ENCODE results near the gene NEURL1B. TPM values are rescaled to one million over a fixed set of nuclear protein-coding genes. Genes with fewer than 3 reads are reported as not detected.

NEURL1B gene
- polyA plus RNA-seq, 1 donor from 2014 or later: 12.7 TPM

GRCh38 chr5:172714491-172715420, 73.7 kb downstream of the NEURL1B start:
- Histone ChIP-seq H3K9me2 (ENCODE audit: insufficient read depth, low read length) (no peaks in the 10 kb centered on the region), H3K27ac (ENCODE audit: low read length) (no peak overlapping the region), H3K27me3 (ENCODE audit: insufficient read depth, low read depth, low read length) (no peaks in the 10 kb centered on the region), H3K9ac (ENCODE audit: low read length) (no peak overlapping the region), H3K9me3 (ENCODE audit: low read length) (no peaks in the 10 kb centered on the region), H3K79me2 (replicated peaks; ENCODE audit: insufficient read depth, low read length) (no peaks in the 10 kb centered on the region), H3K4me2 (ENCODE audit: low read length) (no peak overlapping the region), H3K36me3 (ENCODE audit: insufficient read depth, low read length) (no peaks in the 10 kb centered on the region), H3K4me3 (ENCODE audit: low read length) (no peak overlapping the region), H2AFZ (ENCODE audit: low read depth, low read length) (no peak overlapping the region), H3F3A (ENCODE audit: insufficient read depth, low read length, poor library complexity, severe bottlenecking) (no peaks in the 10 kb centered on the region), H4K20me1 (ENCODE audit: insufficient read depth) (no peaks in the 10 kb centered on the region)
- peak; percentile 41 for TF ChIP-seq RAD21 (conservative IDR thresholded peaks at IDR 0.05)
- no peak for TF ChIP-seq TAF1 (IDR thresholded peaks at IDR 0.05; ENCODE audit: low read depth)
- TF ChIP-seq CTCF (IDR thresholded peaks at IDR 0.05; ENCODE audit: poor library complexity, severe bottlenecking): peak; percentile 62
- TF ChIP-seq EZH2 (IDR thresholded peaks at IDR 0.05; ENCODE audit: borderline replicate concordance, insufficient read depth, low read length, poor library complexity, severe bottlenecking): no peak
- TF ChIP-seq SMC3 (conservative IDR thresholded peaks at IDR 0.05; ENCODE audit: poor library complexity): peak; percentile 38

- H3K27me3 ChIP-seq (ENCODE audit: insufficient read depth, low read depth, low read length): no peaks in the 10 kb centered on the region
- H2AFZ ChIP-seq (ENCODE audit: low read depth, low read length): no peak overlapping the region
- no peaks in the 10 kb centered on the region for H3K9me2 ChIP-seq (ENCODE audit: insufficient read depth, low read length)
- H3K4me3 ChIP-seq (ENCODE audit: low read length): no peak overlapping the region
- no peaks in the 10 kb centered on the region for H3K9me3 ChIP-seq (ENCODE audit: low read length)
- no peak overlapping the region for H3K27ac ChIP-seq (ENCODE audit: low read length)
- no peak overlapping the region for H3K4me2 ChIP-seq (ENCODE audit: low read length)
- no peak overlapping the region for H3K9ac ChIP-seq (ENCODE audit: low read length)
- H3K79me2 ChIP-seq (replicated peaks; ENCODE audit: insufficient read depth, low read length): no peaks in the 10 kb centered on the region
- no peaks in the 10 kb centered on the region for H3K36me3 ChIP-seq (ENCODE audit: insufficient read depth, low read length)
- no peaks in the 10 kb centered on the region for H3F3A ChIP-seq (ENCODE audit: insufficient read depth, low read length, poor library complexity, severe bottlenecking)
- no peaks in the 10 kb centered on the region for H4K20me1 ChIP-seq (ENCODE audit: insufficient read depth)
- TF ChIP-seq SMC3 (conservative IDR thresholded peaks at IDR 0.05; ENCODE audit: poor library complexity) (no peak), EZH2 (IDR thresholded peaks at IDR 0.05; ENCODE audit: borderline replicate concordance, insufficient read depth, low read length, poor library complexity, severe bottlenecking) (no peak), REST (IDR thresholded peaks at IDR 0.05; ENCODE audit: borderline replicate concordance) (no peak), TAF1 (IDR thresholded peaks at IDR 0.05; ENCODE audit: low read depth) (no peak), POLR2AphosphoS5 (IDR thresholded peaks at IDR 0.05) (no peak), EP300 (conservative IDR thresholded peaks at IDR 0.05; ENCODE audit: poor library complexity, severe bottlenecking) (no peak), CTCF (IDR thresholded peaks at IDR 0.05; ENCODE audit: poor library complexity, severe bottlenecking) (no peak), RAD21 (conservative IDR thresholded peaks at IDR 0.05) (no peak)
Measured at GRCh38 chr5:172715421-172715780, 74.3 kb downstream of the NEURL1B start.
